ENCODE results near the gene MAP3K14. TPM values are rescaled to one million over a fixed set of nuclear protein-coding genes. Genes with fewer than 3 reads are reported as not detected.

MAP3K14 gene
- polyA plus RNA-seq, 1 of the 3 experiments (the other 2 are of a cell fraction), result 11.9 TPM

DNA sequence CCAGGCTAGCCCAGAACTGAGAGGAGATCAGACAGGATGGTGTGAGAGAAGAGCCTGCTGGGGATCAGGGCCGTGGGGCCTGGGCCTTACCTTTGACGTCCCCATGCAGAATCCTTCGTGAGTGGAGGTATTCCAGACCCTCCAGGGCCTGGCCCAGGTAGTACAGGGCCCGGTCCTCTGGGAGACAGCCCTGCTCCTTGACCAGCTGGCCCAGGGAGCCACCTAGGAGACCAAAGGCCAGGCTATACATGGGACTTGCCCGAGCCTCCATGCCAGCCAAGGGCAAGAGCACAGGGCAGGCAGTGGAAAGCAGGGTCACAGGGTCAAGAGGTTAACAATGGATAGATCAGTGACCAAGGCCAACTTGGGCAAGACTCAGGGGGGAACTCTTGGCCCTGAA lies 42.8 kb downstream of the MAP3K14 start:
- peaks cover 17% of the 10 kb centered on the region; the same call in 1 of the 2 replicates for H4K20me1 ChIP-seq (ENCODE audit: insufficient read depth)
- H3K4me3 ChIP-seq (ENCODE audit: low read depth in 2 of 2, low read length in 1 of 2), result no peak overlapping the region
- TF ChIP-seq, protein P1, sequence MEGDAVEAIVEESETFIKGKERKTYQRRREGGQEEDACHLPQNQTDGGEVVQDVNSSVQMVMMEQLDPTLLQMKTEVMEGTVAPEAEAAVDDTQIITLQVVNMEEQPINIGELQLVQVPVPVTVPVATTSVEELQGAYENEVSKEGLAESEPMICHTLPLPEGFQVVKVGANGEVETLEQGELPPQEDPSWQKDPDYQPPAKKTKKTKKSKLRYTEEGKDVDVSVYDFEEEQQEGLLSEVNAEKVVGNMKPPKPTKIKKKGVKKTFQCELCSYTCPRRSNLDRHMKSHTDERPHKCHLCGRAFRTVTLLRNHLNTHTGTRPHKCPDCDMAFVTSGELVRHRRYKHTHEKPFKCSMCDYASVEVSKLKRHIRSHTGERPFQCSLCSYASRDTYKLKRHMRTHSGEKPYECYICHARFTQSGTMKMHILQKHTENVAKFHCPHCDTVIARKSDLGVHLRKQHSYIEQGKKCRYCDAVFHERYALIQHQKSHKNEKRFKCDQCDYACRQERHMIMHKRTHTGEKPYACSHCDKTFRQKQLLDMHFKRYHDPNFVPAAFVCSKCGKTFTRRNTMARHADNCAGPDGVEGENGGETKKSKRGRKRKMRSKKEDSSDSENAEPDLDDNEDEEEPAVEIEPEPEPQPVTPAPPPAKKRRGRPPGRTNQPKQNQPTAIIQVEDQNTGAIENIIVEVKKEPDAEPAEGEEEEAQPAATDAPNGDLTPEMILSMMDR (IDR thresholded peaks at IDR 0.05), result no peak
- no peak for TF ChIP-seq POLR2AphosphoS5 (IDR thresholded peaks at IDR 0.05; ENCODE audit: low read depth, low read length)
- TF ChIP-seq RFX5 (IDR thresholded peaks at IDR 0.05; ENCODE audit: low read length), result no peak
- TF ChIP-seq, protein P2, sequence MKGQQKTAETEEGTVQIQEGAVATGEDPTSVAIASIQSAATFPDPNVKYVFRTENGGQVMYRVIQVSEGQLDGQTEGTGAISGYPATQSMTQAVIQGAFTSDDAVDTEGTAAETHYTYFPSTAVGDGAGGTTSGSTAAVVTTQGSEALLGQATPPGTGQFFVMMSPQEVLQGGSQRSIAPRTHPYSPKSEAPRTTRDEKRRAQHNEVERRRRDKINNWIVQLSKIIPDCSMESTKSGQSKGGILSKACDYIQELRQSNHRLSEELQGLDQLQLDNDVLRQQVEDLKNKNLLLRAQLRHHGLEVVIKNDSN (IDR thresholded peaks at IDR 0.05; ENCODE audit: borderline replicate concordance, low read depth), result no peak
- no peak for TF ChIP-seq NFIC (IDR thresholded peaks at IDR 0.05; ENCODE audit: borderline replicate concordance)
- 87% methylated on average over 3 of the region's 5 CpGs for WGBS (ENCODE audit: low lambda C conversion rate)
- H3K9ac ChIP-seq, result no peak overlapping the region
- H3K4me2 ChIP-seq, result no peak overlapping the region
- H3K27ac ChIP-seq (ENCODE audit: low read depth in 2 of 2, low read length in 1 of 2), result peak overlapping the region in 1 of 2 experiments; percentile 18; a peak in 1 of 4 replicates
- H3K9me3 ChIP-seq, result no peaks in the 10 kb centered on the region
- no peak for DNase-seq
- no peaks in the 10 kb centered on the region for H3K27me3 ChIP-seq (ENCODE audit: insufficient read depth)
- CTCF ChIA-PET, result interaction anchor here (4.1 kb wide), 1 partner anchor 111 kb away, joined by 51 read pairs; no protein-coding TSS in a partner anchor
- no peak overlapping the region for H2AFZ ChIP-seq (ENCODE audit: low read depth)
- no peaks in the 10 kb centered on the region for H3K9me2 ChIP-seq
- peaks cover 22% of the 10 kb centered on the region for H3F3A ChIP-seq (replicated peaks; ENCODE audit: insufficient read depth)
- H3K79me2 ChIP-seq (ENCODE audit: insufficient read depth), result peaks cover 4% of the 10 kb centered on the region; the same call in 1 of the 2 replicates
- peaks cover 35 to 53% of the 10 kb centered on the region in 2 experiments for H3K36me3 ChIP-seq (replicated peaks in 1 of 2; ENCODE audit: control insufficient read depth in 1 of 2, insufficient read depth in 2 of 2, low read length in 1 of 2)
- POLR2A ChIA-PET, result no interaction called here
- H3K4me1 ChIP-seq (ENCODE audit: control insufficient read depth in 1 of 2, insufficient read depth in 2 of 2, low read depth in 1 of 2, low read length in 1 of 2), result peaks cover 6% of the 10 kb centered on the region in 2 experiments; a peak in 2 of 4 replicates

DNA sequence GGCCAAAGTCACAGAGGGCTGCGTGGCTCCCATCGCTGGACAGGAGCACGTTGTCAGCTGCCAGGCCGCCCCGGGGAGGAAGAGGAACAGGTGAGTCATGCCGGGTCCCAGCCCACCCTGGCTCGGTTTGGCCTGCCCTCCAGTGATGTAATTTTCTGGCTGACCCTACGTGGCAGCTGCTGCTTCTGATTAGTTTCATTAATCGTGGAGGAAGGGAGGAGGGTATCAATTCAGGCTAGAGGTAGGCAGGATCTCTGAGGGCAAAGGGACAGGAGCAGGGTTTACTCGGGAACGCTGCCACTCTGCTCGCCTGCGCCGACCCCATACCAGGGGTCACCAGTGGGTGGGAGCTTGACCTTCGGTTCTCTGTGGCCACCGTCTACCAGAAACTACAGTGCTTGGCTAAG lies 43.3 kb downstream of the MAP3K14 start:
- WGBS (ENCODE audit: low lambda C conversion rate), result 74% methylated on average over 13 of the region's 16 CpGs
- Histone ChIP-seq H3K4me1 (ENCODE audit: control insufficient read depth in 1 of 2, insufficient read depth in 2 of 2, low read depth in 1 of 2, low read length in 1 of 2) (peaks cover 6% of the 10 kb centered on the region in 2 experiments; a peak in 2 of 4 replicates), H3K27ac (ENCODE audit: low read depth in 2 of 2, low read length in 1 of 2) (no peak overlapping the region), H3K4me2 (no peak overlapping the region), H3K9me3 (no peaks in the 10 kb centered on the region), H4K20me1 (ENCODE audit: insufficient read depth) (peaks cover 14% of the 10 kb centered on the region; the same call in 1 of the 2 replicates), H3K79me2 (ENCODE audit: insufficient read depth) (peaks cover 4% of the 10 kb centered on the region; the same call in 1 of the 2 replicates), H3K9ac (no peak overlapping the region), H3K4me3 (ENCODE audit: low read depth in 2 of 2, low read length in 1 of 2) (no peak overlapping the region), H3K36me3 (replicated peaks in 1 of 2; ENCODE audit: control insufficient read depth in 1 of 2, insufficient read depth in 2 of 2, low read length in 1 of 2) (peaks cover 38 to 55% of the 10 kb centered on the region in 2 experiments), H3K9me2 (no peaks in the 10 kb centered on the region), H2AFZ (ENCODE audit: low read depth) (no peak overlapping the region), H3F3A (replicated peaks; ENCODE audit: insufficient read depth) (peaks cover 19% of the 10 kb centered on the region), H3K27me3 (ENCODE audit: insufficient read depth) (no peaks in the 10 kb centered on the region)
- CTCF ChIA-PET, result no interaction called here
- POLR2A ChIA-PET, result no interaction called here
- no peak for DNase-seq
- TF ChIP-seq EP300 (IDR thresholded peaks at IDR 0.05; ENCODE audit: borderline replicate concordance in 1 of 2, low read depth in 1 of 2, low read length in 1 of 2) (no peak), NFIC (IDR thresholded peaks at IDR 0.05; ENCODE audit: borderline replicate concordance) (no peak), MXI1 (IDR thresholded peaks at IDR 0.05; ENCODE audit: low read depth, low read length) (no peak), NRF1 (IDR thresholded peaks at IDR 0.05; ENCODE audit: low read depth, low read length) (no peak), YY1 (IDR thresholded peaks at IDR 0.05; ENCODE audit: low read depth) (no peak), RAD21 (IDR thresholded peaks at IDR 0.05; ENCODE audit: low read length) (no peak), TEAD4 (IDR thresholded peaks at IDR 0.05; ENCODE audit: borderline replicate concordance, insufficient read depth) (no peak), SMC3 (IDR thresholded peaks at IDR 0.05; ENCODE audit: low read depth, low read length) (no peak), TCF12 (IDR thresholded peaks at IDR 0.05) (no peak), CHD2 (IDR thresholded peaks at IDR 0.05; ENCODE audit: low read length, partially characterized antibody) (no peak), GATA2 (CRISPR knock-in tag; IDR thresholded peaks at IDR 0.05) (no peak), JUND (IDR thresholded peaks at IDR 0.05) (no peak), EZH2phosphoT487 (IDR thresholded peaks at IDR 0.05; ENCODE audit: borderline replicate concordance, low read depth) (no peak), POLR2AphosphoS5 (IDR thresholded peaks at IDR 0.05; ENCODE audit: low read depth, low read length) (no peak), SIN3A (IDR thresholded peaks at IDR 0.05; ENCODE audit: borderline replicate concordance, low read depth, low read length) (no peak), RXRA (IDR thresholded peaks at IDR 0.05; ENCODE audit: borderline replicate concordance, low read depth) (no peak)
- TF ChIP-seq, protein P1 (IDR thresholded peaks at IDR 0.05), result no peak
- TF ChIP-seq, protein P3, sequence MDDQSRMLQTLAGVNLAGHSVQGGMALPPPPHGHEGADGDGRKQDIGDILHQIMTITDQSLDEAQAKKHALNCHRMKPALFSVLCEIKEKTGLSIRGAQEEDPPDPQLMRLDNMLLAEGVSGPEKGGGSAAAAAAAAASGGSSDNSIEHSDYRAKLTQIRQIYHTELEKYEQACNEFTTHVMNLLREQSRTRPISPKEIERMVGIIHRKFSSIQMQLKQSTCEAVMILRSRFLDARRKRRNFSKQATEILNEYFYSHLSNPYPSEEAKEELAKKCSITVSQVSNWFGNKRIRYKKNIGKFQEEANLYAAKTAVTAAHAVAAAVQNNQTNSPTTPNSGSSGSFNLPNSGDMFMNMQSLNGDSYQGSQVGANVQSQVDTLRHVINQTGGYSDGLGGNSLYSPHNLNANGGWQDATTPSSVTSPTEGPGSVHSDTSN (IDR thresholded peaks at IDR 0.05), result no peak
- TF ChIP-seq, protein P4, sequence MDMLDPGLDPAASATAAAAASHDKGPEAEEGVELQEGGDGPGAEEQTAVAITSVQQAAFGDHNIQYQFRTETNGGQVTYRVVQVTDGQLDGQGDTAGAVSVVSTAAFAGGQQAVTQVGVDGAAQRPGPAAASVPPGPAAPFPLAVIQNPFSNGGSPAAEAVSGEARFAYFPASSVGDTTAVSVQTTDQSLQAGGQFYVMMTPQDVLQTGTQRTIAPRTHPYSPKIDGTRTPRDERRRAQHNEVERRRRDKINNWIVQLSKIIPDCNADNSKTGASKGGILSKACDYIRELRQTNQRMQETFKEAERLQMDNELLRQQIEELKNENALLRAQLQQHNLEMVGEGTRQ (IDR thresholded peaks at IDR 0.05; ENCODE audit: borderline replicate concordance, low read depth, low read length), result no peak

All from SK-N-SH (cell line).